ENCODE results near the gene DERL2.

- TF ChIP-seq CTCF (IDR thresholded peaks at IDR 0.05) (no peak), POLR2A (IDR thresholded peaks at IDR 0.05) (no peak)
These were observed 23.5 kb upstream of the DERL2 start for GRCh38 chr17:5509482-5509881.
